ENCODE data around the gene CX3CL1.

CX3CL1 gene

GRCh38 chr16:57413733-57414132 lies 41.4 kb downstream of the CX3CL1 start:
- Histone ChIP-seq H4K20me1 (ENCODE audit: insufficient read depth, low read length, poor library complexity, severe bottlenecking) (no peaks in the 10 kb centered on the region), H3K27me3 (ENCODE audit: insufficient read depth, low read length, poor library complexity, severe bottlenecking) (no peaks in the 10 kb centered on the region), H3K36me3 (ENCODE audit: insufficient read depth, low read length) (no peaks in the 10 kb centered on the region), H3K4me2 (ENCODE audit: low read depth, low read length, poor library complexity, severe bottlenecking) (no peak overlapping the region), H3K9me2 (replicated peaks; ENCODE audit: low read depth, low read length) (no peaks in the 10 kb centered on the region), H3K9me3 (ENCODE audit: insufficient read depth, low read depth, low read length) (no peaks in the 10 kb centered on the region), H3K4me1 (ENCODE audit: insufficient read depth, low read length, poor library complexity, severe bottlenecking) (peaks cover 13% of the 10 kb centered on the region), H3K9ac (ENCODE audit: low read depth, low read length, poor library complexity, severe bottlenecking) (no peak overlapping the region), H3K4me3 (ENCODE audit: low read length, poor library complexity, severe bottlenecking) (no peak overlapping the region), H2AFZ (ENCODE audit: low read length) (no peak overlapping the region), H3F3A (ENCODE audit: low read depth) (no peaks in the 10 kb centered on the region), H3K79me2 (ENCODE audit: insufficient read depth, low read length) (no peaks in the 10 kb centered on the region)
- TF ChIP-seq EZH2phosphoT487 (IDR thresholded peaks at IDR 0.05; ENCODE audit: borderline replicate concordance) (no peak), CTCF (conservative IDR thresholded peaks at IDR 0.05; ENCODE audit: low read length) (no peak)

GRCh38 chr16:57416084-57416483 lies 43.8 kb downstream of the CX3CL1 start:
- Histone ChIP-seq H3K9ac (ENCODE audit: low read depth, low read length, poor library complexity, severe bottlenecking) (no peak overlapping the region), H3K9me3 (ENCODE audit: insufficient read depth, low read depth, low read length) (no peaks in the 10 kb centered on the region), H3K36me3 (ENCODE audit: insufficient read depth, low read length) (no peaks in the 10 kb centered on the region), H3F3A (ENCODE audit: low read depth) (no peaks in the 10 kb centered on the region), H3K4me1 (ENCODE audit: insufficient read depth, low read length, poor library complexity, severe bottlenecking) (peaks cover 18% of the 10 kb centered on the region), H3K4me3 (ENCODE audit: low read length, poor library complexity, severe bottlenecking) (no peak overlapping the region), H3K9me2 (replicated peaks; ENCODE audit: low read depth, low read length) (no peaks in the 10 kb centered on the region), H2AFZ (ENCODE audit: low read length) (no peak overlapping the region; the same call in 1 of the 2 replicates), H3K79me2 (ENCODE audit: insufficient read depth, low read length) (no peaks in the 10 kb centered on the region), H3K27me3 (ENCODE audit: insufficient read depth, low read length, poor library complexity, severe bottlenecking) (no peaks in the 10 kb centered on the region), H3K4me2 (ENCODE audit: low read depth, low read length, poor library complexity, severe bottlenecking) (no peak overlapping the region), H4K20me1 (ENCODE audit: insufficient read depth, low read length, poor library complexity, severe bottlenecking) (no peaks in the 10 kb centered on the region)
- no peak for TF ChIP-seq CTCF (conservative IDR thresholded peaks at IDR 0.05; ENCODE audit: low read length)
- no peak for TF ChIP-seq EZH2phosphoT487 (IDR thresholded peaks at IDR 0.05; ENCODE audit: borderline replicate concordance)

- Histone ChIP-seq H3K9ac (ENCODE audit: low read depth, low read length, poor library complexity, severe bottlenecking) (peak overlapping the region; percentile 6), H3K79me2 (ENCODE audit: insufficient read depth, low read length) (no peaks in the 10 kb centered on the region), H3K4me3 (ENCODE audit: low read length, poor library complexity, severe bottlenecking) (no peak overlapping the region), H3K27me3 (ENCODE audit: insufficient read depth, low read length, poor library complexity, severe bottlenecking) (no peaks in the 10 kb centered on the region), H2AFZ (ENCODE audit: low read length) (no peak overlapping the region), H3K36me3 (ENCODE audit: insufficient read depth, low read length) (no peaks in the 10 kb centered on the region), H3F3A (ENCODE audit: low read depth) (no peaks in the 10 kb centered on the region), H3K4me2 (ENCODE audit: low read depth, low read length, poor library complexity, severe bottlenecking) (peak overlapping the region; percentile 36), H4K20me1 (ENCODE audit: insufficient read depth, low read length, poor library complexity, severe bottlenecking) (no peaks in the 10 kb centered on the region), H3K9me2 (replicated peaks; ENCODE audit: low read depth, low read length) (no peaks in the 10 kb centered on the region), H3K9me3 (ENCODE audit: insufficient read depth, low read depth, low read length) (no peaks in the 10 kb centered on the region), H3K4me1 (ENCODE audit: insufficient read depth, low read length, poor library complexity, severe bottlenecking) (peaks cover 18% of the 10 kb centered on the region)
- TF ChIP-seq CTCF (conservative IDR thresholded peaks at IDR 0.05; ENCODE audit: low read length) (no peak), EZH2phosphoT487 (IDR thresholded peaks at IDR 0.05; ENCODE audit: borderline replicate concordance) (no peak)
These were observed 47.2 kb downstream of the CX3CL1 start for GRCh38 chr16:57419506-57419905.

Measured in Loucy (cell line).